OCI-LY1 (cell line): ENCODE results near the gene SLC11A1.

Experiments used
- CTCF ChIP-seq: fragments of 200-600 bp; sonication (generic), shearing (Covaris generic); IDR thresholded peaks from 2 replicates; pipeline ENCODE4 v1.5.1; 2017; ENCODE audit warnings: mild to moderate bottlenecking, antibody characterized with exemption, low read length, moderate library complexity, mixed read lengths
- EZH2 ChIP-seq: fragments of 200-600 bp; sonication (generic), shearing (Covaris generic); IDR thresholded peaks from 2 replicates; pipeline ENCODE4 v1.8.0; 2017; ENCODE audit warnings: borderline replicate concordance, mixed run types, mild to moderate bottlenecking, antibody characterized with exemption, low read length, moderate library complexity, mixed read lengths

DNA sequence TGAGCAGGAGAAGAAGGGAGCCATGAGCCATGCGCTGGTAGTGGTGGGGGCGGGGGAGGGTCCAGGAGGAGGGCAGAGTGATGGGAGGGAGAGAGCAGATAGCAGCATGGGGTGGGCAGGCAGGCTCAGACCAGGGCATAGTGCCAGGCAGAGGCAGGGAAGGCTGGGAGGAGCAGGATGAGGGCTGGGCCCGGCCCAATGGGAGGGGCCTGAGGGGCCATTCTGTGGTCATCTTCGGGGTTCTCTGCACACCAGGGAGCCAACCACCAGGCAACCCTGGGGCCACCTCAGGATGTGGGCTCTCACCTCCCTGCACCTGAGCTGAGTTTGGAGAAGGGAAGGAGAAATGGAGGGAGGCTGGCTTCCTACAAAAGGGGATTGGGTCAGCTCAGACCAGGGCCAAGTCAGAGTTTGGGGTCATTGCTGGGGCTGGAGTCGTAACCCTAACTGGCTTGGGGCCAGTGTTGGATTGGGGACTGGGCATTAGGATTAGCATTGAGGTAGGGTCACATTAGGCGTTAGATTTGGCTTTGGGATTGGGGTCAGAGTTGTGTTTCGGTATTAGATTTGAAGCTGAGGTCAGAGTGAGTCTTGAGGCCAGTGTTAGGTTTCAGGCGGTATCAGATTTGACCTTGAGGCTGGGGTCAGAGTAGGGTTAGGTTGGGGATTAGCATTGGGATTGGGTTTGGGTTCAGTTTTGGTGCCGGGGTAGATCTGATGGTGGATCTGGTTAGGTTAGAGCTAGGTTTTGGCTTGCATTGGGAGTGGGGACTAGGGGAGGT, 48.0 kb downstream of the SLC11A1 start:
- TF ChIP-seq EZH2 (no peak), CTCF (no peak)
